ENCODE measurements around the gene SLC39A11. TPM values are rescaled to one million over a fixed set of nuclear protein-coding genes. Genes with fewer than 3 reads are reported as not detected.

Gene SLC39A11
- total RNA-seq, 1 donor from 2014 or later: 13.2 TPM

DNA sequence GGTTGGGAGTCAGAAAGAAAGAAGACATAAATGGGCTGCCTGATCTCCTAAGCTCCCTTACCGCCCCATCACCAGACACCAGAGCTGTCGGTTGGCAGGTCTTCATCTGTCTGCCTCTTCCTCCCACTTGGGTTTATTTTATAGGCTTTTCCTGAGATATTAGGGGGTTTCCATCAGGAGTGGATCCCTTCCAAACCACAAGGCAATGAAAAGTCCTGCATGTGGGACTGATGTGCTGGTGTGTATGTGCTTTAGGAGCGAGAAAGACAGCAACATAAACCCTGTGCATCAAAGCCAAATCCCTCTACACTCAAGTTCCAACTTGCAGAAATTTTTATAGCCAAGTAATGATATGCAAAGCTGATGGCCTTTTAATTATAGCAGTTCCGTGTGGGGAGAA, 389.5 kb downstream of the SLC39A11 start:
- Mint-ChIP-seq H3K4me3 (ENCODE audit: unreplicated experiment) (no peak overlapping the region), H3K4me1 (ENCODE audit: unreplicated experiment) (no peaks in the 10 kb centered on the region), H3K36me3 (ENCODE audit: low read depth, unreplicated experiment) (no peaks in the 10 kb centered on the region), H3K27me3 (ENCODE audit: unreplicated experiment) (peaks cover 2% of the 10 kb centered on the region), H3K27ac (ENCODE audit: unreplicated experiment) (no peak overlapping the region), H3K9me3 (ENCODE audit: unreplicated experiment) (no peaks in the 10 kb centered on the region)
- no peak for DNase-seq (ENCODE audit: low spot score)
- TF ChIP-seq, protein P1, sequence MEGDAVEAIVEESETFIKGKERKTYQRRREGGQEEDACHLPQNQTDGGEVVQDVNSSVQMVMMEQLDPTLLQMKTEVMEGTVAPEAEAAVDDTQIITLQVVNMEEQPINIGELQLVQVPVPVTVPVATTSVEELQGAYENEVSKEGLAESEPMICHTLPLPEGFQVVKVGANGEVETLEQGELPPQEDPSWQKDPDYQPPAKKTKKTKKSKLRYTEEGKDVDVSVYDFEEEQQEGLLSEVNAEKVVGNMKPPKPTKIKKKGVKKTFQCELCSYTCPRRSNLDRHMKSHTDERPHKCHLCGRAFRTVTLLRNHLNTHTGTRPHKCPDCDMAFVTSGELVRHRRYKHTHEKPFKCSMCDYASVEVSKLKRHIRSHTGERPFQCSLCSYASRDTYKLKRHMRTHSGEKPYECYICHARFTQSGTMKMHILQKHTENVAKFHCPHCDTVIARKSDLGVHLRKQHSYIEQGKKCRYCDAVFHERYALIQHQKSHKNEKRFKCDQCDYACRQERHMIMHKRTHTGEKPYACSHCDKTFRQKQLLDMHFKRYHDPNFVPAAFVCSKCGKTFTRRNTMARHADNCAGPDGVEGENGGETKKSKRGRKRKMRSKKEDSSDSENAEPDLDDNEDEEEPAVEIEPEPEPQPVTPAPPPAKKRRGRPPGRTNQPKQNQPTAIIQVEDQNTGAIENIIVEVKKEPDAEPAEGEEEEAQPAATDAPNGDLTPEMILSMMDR (IDR thresholded peaks at IDR 0.05; ENCODE audit: unreplicated experiment): no peak

DNA sequence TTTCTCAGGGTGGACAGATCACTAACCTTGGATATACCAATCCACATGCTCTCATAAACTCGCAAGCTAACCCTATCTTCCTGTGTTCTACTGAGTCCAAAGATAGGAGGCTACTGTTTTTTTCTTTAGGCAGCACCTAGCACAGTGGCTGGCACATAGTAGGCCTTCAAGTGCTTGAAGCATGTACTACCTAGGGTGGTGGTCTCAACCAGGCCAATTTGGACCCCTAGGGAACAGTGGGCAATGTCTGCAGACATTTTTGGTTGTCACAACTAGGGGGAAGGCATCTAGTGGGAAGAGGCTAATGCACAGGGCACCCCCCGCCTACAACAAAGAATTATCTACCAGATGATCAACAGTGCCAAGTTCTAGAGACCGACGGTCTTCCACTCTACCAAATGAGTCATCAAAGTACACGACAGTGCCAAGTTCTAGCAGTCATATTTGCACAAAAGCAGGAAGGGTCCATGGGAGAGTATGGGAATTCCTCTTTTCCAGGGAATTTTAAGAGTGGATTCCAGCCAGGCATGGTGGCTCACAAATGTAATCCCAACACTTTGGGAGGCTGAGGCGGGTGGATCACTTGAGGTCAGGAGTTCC, 390.3 kb downstream of the SLC39A11 start:
- TF ChIP-seq, protein P1 (IDR thresholded peaks at IDR 0.05; ENCODE audit: unreplicated experiment): no peak
- no peaks in the 10 kb centered on the region for H3K36me3 Mint-ChIP-seq (ENCODE audit: low read depth, unreplicated experiment)
- no peak for DNase-seq (ENCODE audit: low spot score)
- no peak overlapping the region for H3K27ac Mint-ChIP-seq (ENCODE audit: unreplicated experiment)
- no peak overlapping the region for H3K4me3 Mint-ChIP-seq (ENCODE audit: unreplicated experiment)
- no peaks in the 10 kb centered on the region for H3K9me3 Mint-ChIP-seq (ENCODE audit: unreplicated experiment)
- no peaks in the 10 kb centered on the region for H3K4me1 Mint-ChIP-seq (ENCODE audit: unreplicated experiment)
- H3K27me3 Mint-ChIP-seq (ENCODE audit: unreplicated experiment): peaks cover 2% of the 10 kb centered on the region

DNA sequence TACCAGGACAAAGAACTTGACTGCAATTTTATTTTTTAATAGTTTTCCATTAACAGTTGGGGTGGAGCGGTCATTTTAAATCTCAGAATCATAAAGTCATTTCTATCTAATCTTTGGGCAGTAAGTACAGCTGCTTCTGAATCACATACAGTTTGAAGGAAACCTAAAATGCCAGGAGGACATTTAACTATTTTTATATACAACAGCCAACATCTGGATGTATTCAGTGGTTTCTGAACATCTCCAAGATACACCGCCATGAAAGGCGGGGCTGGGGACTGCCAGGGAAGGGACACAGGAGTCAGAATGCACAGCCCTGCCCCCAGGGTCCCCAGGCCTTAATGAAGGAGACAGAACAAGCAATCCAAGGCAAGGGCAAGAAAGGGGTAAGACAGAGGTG, 392.3 kb downstream of the SLC39A11 start:
- Mint-ChIP-seq H3K4me3 (ENCODE audit: unreplicated experiment) (no peak overlapping the region), H3K9me3 (ENCODE audit: unreplicated experiment) (no peaks in the 10 kb centered on the region), H3K27ac (ENCODE audit: unreplicated experiment) (no peak overlapping the region), H3K27me3 (ENCODE audit: unreplicated experiment) (peaks cover 2% of the 10 kb centered on the region), H3K4me1 (ENCODE audit: unreplicated experiment) (no peaks in the 10 kb centered on the region), H3K36me3 (ENCODE audit: low read depth, unreplicated experiment) (no peaks in the 10 kb centered on the region)
- TF ChIP-seq, protein P1 (IDR thresholded peaks at IDR 0.05; ENCODE audit: unreplicated experiment): no peak
- no peak for DNase-seq (ENCODE audit: low spot score)

DNA sequence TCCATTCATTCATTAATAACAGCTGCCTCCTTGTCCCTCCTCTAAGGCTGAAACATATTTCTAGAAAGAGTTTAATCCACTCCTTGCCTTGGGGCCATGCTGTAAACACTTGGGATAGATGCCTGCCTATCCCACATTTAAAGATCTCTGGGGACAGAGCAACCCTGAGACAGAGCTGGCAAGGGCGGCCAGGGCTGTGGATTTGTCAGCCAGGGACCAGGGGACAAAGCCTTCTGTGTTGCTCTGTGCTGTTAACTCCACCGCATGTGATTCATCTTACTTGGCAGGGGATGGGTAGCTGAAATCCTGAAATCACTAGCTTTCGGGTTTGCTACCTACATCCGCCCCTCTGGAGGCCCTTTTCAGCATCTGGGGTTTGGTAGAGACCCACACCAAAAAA, 392.9 kb downstream of the SLC39A11 start:
- Mint-ChIP-seq H3K36me3 (ENCODE audit: low read depth, unreplicated experiment) (no peaks in the 10 kb centered on the region), H3K27me3 (ENCODE audit: unreplicated experiment) (no peaks in the 10 kb centered on the region), H3K27ac (ENCODE audit: unreplicated experiment) (no peak overlapping the region), H3K4me1 (ENCODE audit: unreplicated experiment) (no peaks in the 10 kb centered on the region), H3K9me3 (ENCODE audit: unreplicated experiment) (no peaks in the 10 kb centered on the region), H3K4me3 (ENCODE audit: unreplicated experiment) (no peak overlapping the region)
- TF ChIP-seq, protein P1 (IDR thresholded peaks at IDR 0.05; ENCODE audit: unreplicated experiment): no peak
- no peak for DNase-seq (ENCODE audit: low spot score)

DNA sequence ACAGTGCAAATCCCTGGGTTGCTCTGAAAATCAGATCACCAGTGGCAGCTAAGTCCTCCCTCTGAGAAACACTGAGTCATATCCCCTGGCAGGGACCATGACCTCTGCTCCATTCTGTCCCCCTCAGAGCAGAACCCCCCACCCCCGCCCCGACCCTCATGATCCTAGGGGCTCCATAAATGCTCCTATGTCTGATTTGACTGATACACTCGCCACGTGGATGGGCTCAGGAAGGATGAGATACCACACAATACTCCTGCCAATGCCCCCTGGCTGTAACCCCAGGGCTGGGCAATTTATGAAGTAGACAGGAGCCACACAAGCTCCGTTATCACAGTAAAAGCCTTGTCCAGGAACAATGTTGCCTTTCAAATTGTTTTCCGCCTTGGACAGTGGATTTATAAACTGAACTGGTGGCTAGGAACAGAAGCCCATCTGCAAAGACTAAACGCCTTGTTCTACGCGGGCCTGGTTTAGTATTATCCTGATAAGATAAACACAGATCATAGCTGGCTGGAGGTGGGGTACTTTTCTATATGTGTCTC, 394.8 kb downstream of the SLC39A11 start:
- DNase-seq (ENCODE audit: low spot score): no peak
- Mint-ChIP-seq H3K27ac (ENCODE audit: unreplicated experiment) (no peak overlapping the region), H3K4me3 (ENCODE audit: unreplicated experiment) (no peak overlapping the region), H3K9me3 (ENCODE audit: unreplicated experiment) (no peaks in the 10 kb centered on the region), H3K36me3 (ENCODE audit: low read depth, unreplicated experiment) (no peaks in the 10 kb centered on the region), H3K4me1 (ENCODE audit: unreplicated experiment) (no peaks in the 10 kb centered on the region), H3K27me3 (ENCODE audit: unreplicated experiment) (no peaks in the 10 kb centered on the region)
- TF ChIP-seq, protein P1 (IDR thresholded peaks at IDR 0.05; ENCODE audit: unreplicated experiment): no peak
